ENCODE data around the gene FTH1.

The FTH1 gene

DNA sequence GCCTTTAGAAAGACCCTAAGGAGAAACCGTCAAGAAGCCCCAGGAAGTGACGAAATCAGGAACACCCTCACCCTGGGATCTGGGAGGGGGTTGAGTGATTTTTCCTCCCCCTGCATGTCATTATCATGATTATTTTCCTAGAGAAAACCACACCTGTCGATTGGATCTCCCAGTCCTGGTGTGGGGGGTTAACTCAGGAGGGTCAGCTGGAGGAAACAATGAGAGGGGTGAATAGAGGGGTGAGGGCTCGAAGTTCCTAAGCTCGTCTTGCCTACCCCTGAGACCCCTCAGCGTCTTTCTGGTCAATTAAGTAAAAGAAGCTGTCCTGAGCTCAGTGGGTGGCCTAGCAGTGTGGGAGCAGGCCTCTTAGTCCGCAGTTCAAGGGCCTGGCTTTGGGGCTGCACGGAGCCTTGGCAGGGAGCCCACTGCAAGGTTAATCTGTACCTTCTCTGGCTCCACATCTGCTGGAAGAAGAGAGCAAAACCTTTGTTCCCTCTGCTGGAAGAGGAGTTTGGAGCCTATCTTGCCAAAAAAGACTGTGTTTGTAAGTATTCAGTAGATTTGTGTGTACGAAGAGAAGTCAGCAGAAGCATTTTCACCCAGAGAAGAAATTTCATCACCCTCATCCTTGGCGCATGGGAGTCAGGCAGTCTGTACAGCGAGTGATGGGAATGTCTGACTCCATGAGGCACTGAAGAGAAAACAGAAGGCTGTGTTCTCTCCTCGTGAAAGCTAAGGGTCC is 34.2 kb upstream of the FTH1 start:
- Histone ChIP-seq H2AFZ (ENCODE audit: low read depth, low read length, severe bottlenecking) (no peak overlapping the region), H3K79me2 (ENCODE audit: insufficient read depth, low read length) (no peaks in the 10 kb centered on the region), H3K27me3 (ENCODE audit: low read length) (no peaks in the 10 kb centered on the region), H3K4me3 (ENCODE audit: insufficient read depth, low read length, poor library complexity, severe bottlenecking) (no peak overlapping the region), H3K9me3 (ENCODE audit: insufficient read depth, low read length) (peaks cover 8% of the 10 kb centered on the region; the same call in 1 of the 2 replicates), H3K36me3 (ENCODE audit: low read length) (no peaks in the 10 kb centered on the region), H3K9me2 (replicated peaks; ENCODE audit: insufficient read depth, low read length) (no peaks in the 10 kb centered on the region), H3K27ac (ENCODE audit: low read depth, low read length) (no peak overlapping the region), H4K20me1 (ENCODE audit: low read depth, low read length) (no peaks in the 10 kb centered on the region), H3K4me2 (ENCODE audit: low read depth, low read length, poor library complexity, severe bottlenecking) (no peak overlapping the region), H3F3A (ENCODE audit: insufficient read depth) (no peaks in the 10 kb centered on the region), H3K9ac (ENCODE audit: low read length) (no peak overlapping the region)
- TF ChIP-seq EZH2phosphoT487 (conservative IDR thresholded peaks at IDR 0.05; ENCODE audit: low read length) = no peak
- TF ChIP-seq, protein P1, sequence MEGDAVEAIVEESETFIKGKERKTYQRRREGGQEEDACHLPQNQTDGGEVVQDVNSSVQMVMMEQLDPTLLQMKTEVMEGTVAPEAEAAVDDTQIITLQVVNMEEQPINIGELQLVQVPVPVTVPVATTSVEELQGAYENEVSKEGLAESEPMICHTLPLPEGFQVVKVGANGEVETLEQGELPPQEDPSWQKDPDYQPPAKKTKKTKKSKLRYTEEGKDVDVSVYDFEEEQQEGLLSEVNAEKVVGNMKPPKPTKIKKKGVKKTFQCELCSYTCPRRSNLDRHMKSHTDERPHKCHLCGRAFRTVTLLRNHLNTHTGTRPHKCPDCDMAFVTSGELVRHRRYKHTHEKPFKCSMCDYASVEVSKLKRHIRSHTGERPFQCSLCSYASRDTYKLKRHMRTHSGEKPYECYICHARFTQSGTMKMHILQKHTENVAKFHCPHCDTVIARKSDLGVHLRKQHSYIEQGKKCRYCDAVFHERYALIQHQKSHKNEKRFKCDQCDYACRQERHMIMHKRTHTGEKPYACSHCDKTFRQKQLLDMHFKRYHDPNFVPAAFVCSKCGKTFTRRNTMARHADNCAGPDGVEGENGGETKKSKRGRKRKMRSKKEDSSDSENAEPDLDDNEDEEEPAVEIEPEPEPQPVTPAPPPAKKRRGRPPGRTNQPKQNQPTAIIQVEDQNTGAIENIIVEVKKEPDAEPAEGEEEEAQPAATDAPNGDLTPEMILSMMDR (IDR thresholded peaks at IDR 0.05; ENCODE audit: insufficient read depth, low read length, poor library complexity, severe bottlenecking) = no peak

DNA sequence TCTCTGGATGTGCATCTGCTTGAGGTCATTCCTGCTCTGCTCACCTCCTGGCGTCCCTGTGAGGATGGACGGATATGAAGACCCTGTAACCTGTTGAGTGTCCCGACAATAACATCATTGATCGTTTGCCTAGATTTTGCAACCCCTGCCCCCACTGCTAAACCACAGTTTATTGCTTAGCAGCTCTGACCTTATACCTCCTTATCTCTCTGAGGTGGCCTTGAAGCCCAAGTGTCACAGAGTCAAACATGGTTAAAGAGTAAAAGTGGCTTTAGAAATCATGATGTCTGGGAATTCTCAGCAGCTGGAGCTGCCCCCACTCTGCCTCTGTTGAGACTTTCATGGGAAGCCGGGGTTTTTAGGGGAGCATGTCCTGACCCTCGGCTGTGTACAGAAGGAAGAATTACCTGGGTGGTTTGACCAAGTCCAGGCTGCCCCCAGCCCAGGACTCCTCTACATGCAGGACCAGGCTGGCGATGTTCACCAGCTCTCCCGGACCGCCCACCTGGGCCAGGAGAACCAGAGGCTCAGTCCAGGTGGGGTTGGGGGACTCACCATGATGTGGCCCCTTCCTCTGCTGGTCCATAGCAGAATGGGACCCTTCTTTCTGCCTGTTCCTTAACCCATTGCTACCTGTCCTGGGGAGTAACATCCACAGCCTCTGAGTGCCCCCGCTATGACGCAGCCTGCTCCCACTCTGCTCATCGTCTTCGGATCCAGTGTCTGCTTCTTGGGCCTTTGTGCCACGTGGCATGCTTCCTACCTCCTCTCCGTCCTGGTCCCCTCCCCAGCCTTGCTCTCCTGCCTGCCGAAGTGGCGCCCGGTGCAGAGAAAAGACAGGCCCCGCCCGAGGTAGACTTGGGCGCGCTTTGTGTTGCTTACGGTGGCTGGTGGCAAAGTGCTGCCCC is 33.4 kb upstream of the FTH1 start:
- H3F3A ChIP-seq (ENCODE audit: insufficient read depth) = no peaks in the 10 kb centered on the region
- peaks cover 8% of the 10 kb centered on the region; the same call in 1 of the 2 replicates for H3K9me3 ChIP-seq (ENCODE audit: insufficient read depth, low read length)
- H3K36me3 ChIP-seq (ENCODE audit: low read length) = no peaks in the 10 kb centered on the region
- H3K79me2 ChIP-seq (ENCODE audit: insufficient read depth, low read length) = no peaks in the 10 kb centered on the region
- H3K27me3 ChIP-seq (ENCODE audit: low read length) = no peaks in the 10 kb centered on the region
- no peak overlapping the region for H3K27ac ChIP-seq (ENCODE audit: low read depth, low read length)
- H2AFZ ChIP-seq (ENCODE audit: low read depth, low read length, severe bottlenecking) = no peak overlapping the region
- no peak for TF ChIP-seq EZH2phosphoT487 (conservative IDR thresholded peaks at IDR 0.05; ENCODE audit: low read length)
- TF ChIP-seq, protein P1 (IDR thresholded peaks at IDR 0.05; ENCODE audit: insufficient read depth, low read length, poor library complexity, severe bottlenecking) = no peak
- H4K20me1 ChIP-seq (ENCODE audit: low read depth, low read length) = no peaks in the 10 kb centered on the region
- H3K9me2 ChIP-seq (replicated peaks; ENCODE audit: insufficient read depth, low read length) = no peaks in the 10 kb centered on the region
- no peak overlapping the region for H3K9ac ChIP-seq (ENCODE audit: low read length)
- no peak overlapping the region for H3K4me2 ChIP-seq (ENCODE audit: low read depth, low read length, poor library complexity, severe bottlenecking)
- H3K4me3 ChIP-seq (ENCODE audit: insufficient read depth, low read length, poor library complexity, severe bottlenecking) = no peak overlapping the region

DNA sequence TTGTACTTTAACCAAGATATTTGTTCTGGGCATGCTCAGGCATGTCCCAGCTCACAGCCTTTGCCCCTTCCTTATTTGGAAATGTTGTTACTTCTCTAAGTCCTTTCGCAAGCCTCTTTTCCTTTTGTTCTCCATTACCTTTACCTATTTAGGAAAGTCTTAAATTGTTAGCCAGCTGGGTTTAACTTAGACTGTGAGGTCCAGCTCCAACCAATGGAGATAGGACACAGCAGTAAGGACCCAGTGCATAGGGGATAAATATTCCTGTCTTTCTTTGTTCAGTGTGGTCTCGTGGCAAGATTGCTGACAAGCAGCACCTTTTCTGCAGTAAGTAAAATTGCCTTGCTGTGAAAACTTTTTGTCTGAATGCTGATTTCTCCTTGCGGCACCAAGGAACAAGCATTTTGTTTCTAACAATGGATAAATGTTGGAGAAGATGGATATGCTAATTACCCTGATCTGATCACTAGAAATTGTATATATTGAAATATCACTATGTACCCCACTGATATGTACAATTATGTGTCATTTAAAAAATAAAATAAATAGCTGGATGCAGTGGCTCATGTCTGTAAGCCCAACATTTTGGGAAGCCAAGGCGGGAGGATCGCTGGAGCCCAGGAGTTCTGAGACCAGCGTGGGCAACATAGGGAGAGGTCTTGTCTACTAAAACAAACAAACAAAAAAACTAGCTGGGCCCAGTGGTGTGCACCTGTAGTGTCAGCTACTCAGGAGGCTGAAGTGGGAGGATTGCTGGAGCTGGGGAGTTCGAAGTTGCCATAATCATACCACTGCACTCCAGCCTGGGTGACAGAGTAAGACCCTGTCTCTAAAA is 31.9 kb upstream of the FTH1 start:
- no peak for TF ChIP-seq EZH2phosphoT487 (conservative IDR thresholded peaks at IDR 0.05; ENCODE audit: low read length)
- TF ChIP-seq, protein P1 (IDR thresholded peaks at IDR 0.05; ENCODE audit: insufficient read depth, low read length, poor library complexity, severe bottlenecking) = no peak
- peaks cover 8% of the 10 kb centered on the region; the same call in 1 of the 2 replicates for H3K9me3 ChIP-seq (ENCODE audit: insufficient read depth, low read length)
- no peak overlapping the region for H3K4me2 ChIP-seq (ENCODE audit: low read depth, low read length, poor library complexity, severe bottlenecking)
- no peaks in the 10 kb centered on the region for H4K20me1 ChIP-seq (ENCODE audit: low read depth, low read length)
- H3F3A ChIP-seq (ENCODE audit: insufficient read depth) = no peaks in the 10 kb centered on the region
- no peak overlapping the region for H3K27ac ChIP-seq (ENCODE audit: low read depth, low read length)
- H3K27me3 ChIP-seq (ENCODE audit: low read length) = no peaks in the 10 kb centered on the region
- no peak overlapping the region for H3K4me3 ChIP-seq (ENCODE audit: insufficient read depth, low read length, poor library complexity, severe bottlenecking)
- H3K79me2 ChIP-seq (ENCODE audit: insufficient read depth, low read length) = no peaks in the 10 kb centered on the region
- no peak overlapping the region for H2AFZ ChIP-seq (ENCODE audit: low read depth, low read length, severe bottlenecking)
- no peaks in the 10 kb centered on the region for H3K9me2 ChIP-seq (replicated peaks; ENCODE audit: insufficient read depth, low read length)
- H3K9ac ChIP-seq (ENCODE audit: low read length) = no peak overlapping the region
- H3K36me3 ChIP-seq (ENCODE audit: low read length) = no peaks in the 10 kb centered on the region
